ENCODE measurements around the gene UBTD1. TPM values are rescaled to one million over a fixed set of nuclear protein-coding genes. Genes with fewer than 3 reads are reported as not detected.

The UBTD1 gene
- total and polyA plus RNA-seq, 12 donors: 1.4 to 24.2 (median 13.4) TPM

- intact Hi-C loops (cut with DNase I): no loop called here
These were observed 94.7 kb downstream of the UBTD1 start for GRCh38 chr10:97593421-97593820.

GRCh38 chr10:97596101-97597082, 97.7 kb downstream of the UBTD1 start:
- intact Hi-C loops (cut with DNase I): no loop called here
- DNase-seq: peak; percentile 78 to 90 (median 84)
- Histone ChIP-seq H3K27me3 (no peaks in the 10 kb centered on the region), H3K4me1 (replicated peaks in 1 of 2) (peaks cover 12 to 20% of the 10 kb centered on the region in 2 donors), H3K27ac (peak overlapping the region; percentile 8 to 98 (median 79)), H3K36me3 (replicated peaks in 1 of 2) (no peaks in the 10 kb centered on the region), H3K4me3 (no peak overlapping the region), H3K9me3 (replicated peaks in 1 of 3) (no peaks in the 10 kb centered on the region)
- WGBS, 4 donors: 45 to 55% (median 49%) methylated on average over 10 of the region's 10 CpGs
- TF ChIP-seq POLR2A (IDR thresholded peaks at IDR 0.05) (peak in 1 of 2 donors; percentile 42), CTCF (IDR thresholded peaks at IDR 0.05) (no peak)

More at GRCh38 chr10:97593421-97593820, 94.7 kb downstream of the UBTD1 start:
- H3K27ac ChIP-seq: peak overlapping the region in 2 of 5 donors; percentile 17 to 37
- H3K27me3 ChIP-seq: no peaks in the 10 kb centered on the region
- no peak overlapping the region for H3K4me3 ChIP-seq
- no peaks in the 10 kb centered on the region for H3K9me3 ChIP-seq (replicated peaks in 1 of 3)
- TF ChIP-seq POLR2A (IDR thresholded peaks at IDR 0.05): no peak
- TF ChIP-seq CTCF (IDR thresholded peaks at IDR 0.05): no peak
- peak in 2 of 7 donors; percentile 34 to 46 for DNase-seq
- WGBS, 4 donors: 66 to 80% (median 70%) methylated on average over 4 of the region's 4 CpGs
- H3K36me3 ChIP-seq (replicated peaks in 1 of 2): no peaks in the 10 kb centered on the region
- peaks cover 12 to 20% of the 10 kb centered on the region in 2 donors for H3K4me1 ChIP-seq (replicated peaks in 1 of 2)

GRCh38 chr10:97597778-97598177, 99.1 kb downstream of the UBTD1 start:
- no peak for DNase-seq
- WGBS, 4 donors: 90 to 96% (median 94%) methylated on average over 2 of the region's 2 CpGs

More at GRCh38 chr10:97597778-97598177, 99.1 kb downstream of the UBTD1 start:
- TF ChIP-seq POLR2A (IDR thresholded peaks at IDR 0.05): no peak
- TF ChIP-seq CTCF (IDR thresholded peaks at IDR 0.05): no peak
- H3K36me3 ChIP-seq (replicated peaks in 1 of 2): no peaks in the 10 kb centered on the region
- H3K27ac ChIP-seq: peak overlapping the region in 1 of 5 donors; percentile 8
- intact Hi-C loops (cut with DNase I): no loop called here
- no peaks in the 10 kb centered on the region for H3K27me3 ChIP-seq
- H3K4me1 ChIP-seq (replicated peaks in 1 of 2): peaks cover 12 to 27% of the 10 kb centered on the region in 2 donors
- H3K9me3 ChIP-seq (replicated peaks in 1 of 3): no peaks in the 10 kb centered on the region
- no peak overlapping the region for H3K4me3 ChIP-seq
